HG03097 (cell line): ENCODE data around the gene ARMC8.

Experiments
- ATAC-seq: cut with Tn5 transposase; IDR thresholded peaks from one replicate; pipeline ENCODE4 v1.9.1; 2021; ENCODE audit not compliant: unreplicated experiment, low FRiP score

The ARMC8 gene

DNA sequence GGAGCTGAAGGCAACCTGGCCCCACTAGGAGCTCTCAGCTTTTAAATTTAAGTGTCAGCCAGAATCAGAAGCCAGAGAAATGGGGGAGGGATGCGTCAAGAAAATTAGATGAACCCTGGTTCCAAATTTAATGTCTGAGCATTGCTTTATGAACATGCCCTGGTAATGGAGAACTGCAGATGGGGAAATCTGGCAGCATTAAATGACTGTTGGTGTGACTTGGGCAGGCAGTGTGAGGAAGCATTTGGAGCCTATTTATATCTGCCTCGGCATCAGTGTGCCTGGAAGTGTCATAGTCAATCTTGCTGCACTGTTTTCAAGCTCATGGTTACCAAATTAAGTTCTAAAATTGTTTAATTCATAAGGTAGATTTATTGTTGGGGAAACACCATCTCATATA, 113.5 kb downstream of the ARMC8 start:
- no peak for ATAC-seq

DNA sequence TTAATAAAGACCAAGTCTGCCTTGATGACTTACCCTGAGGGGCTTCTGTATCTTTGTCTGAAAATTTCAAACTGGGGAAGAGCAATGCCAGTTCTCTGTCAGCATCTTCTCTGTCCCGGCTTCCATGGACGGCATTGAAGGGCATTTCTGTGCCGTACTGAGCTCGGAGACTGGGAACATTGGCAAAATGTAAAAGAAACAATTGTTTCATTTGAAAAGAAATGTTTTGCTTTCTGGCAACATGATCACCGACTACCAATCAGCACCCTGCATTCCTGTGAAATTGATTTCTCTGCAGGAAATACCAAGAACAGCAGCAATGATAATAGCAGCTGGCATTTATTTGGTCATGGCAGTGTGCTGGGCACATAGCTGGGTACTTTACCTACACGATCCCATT, 116.4 kb downstream of the ARMC8 start:
- ATAC-seq: no peak

DNA sequence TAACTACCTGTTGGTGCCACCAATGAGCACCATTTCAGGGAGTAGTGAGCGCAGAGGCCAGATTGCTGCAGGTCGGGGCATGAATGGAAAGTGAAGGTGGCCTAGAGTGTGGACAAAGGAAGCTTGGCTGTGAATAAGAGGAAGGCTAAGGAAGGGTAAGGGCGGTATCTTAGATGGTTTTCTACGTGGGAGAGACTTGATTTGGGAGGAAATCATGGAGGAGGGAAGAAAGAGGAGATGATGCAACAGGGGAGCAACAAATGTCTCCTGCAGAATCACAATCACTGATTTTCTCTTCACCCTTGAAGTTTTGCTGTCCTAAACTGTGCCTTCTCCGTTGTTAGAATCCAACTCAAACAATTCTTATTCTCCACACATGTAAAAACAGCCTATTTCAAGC, 120.8 kb downstream of the ARMC8 start:
- no peak for ATAC-seq

DNA sequence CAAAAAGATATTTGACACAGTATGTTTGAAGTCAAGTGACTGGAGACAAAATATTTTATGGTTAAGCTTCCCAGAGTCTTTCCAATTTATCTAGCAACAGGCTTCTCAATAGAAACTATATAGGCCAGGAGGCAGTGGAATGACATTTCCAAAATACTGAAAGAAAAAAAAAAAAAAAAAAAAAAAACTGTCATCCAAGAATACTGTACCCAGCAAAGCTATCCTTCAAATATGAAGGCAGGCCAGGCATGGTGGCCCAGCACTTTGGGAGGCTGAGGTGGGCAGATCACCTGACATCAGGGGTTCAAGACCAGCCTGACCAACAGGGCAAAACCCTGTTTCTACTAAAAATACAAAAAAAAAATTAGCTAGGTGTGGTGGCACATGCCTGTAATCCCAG, 121.7 kb downstream of the ARMC8 start:
- ATAC-seq: no peak

DNA sequence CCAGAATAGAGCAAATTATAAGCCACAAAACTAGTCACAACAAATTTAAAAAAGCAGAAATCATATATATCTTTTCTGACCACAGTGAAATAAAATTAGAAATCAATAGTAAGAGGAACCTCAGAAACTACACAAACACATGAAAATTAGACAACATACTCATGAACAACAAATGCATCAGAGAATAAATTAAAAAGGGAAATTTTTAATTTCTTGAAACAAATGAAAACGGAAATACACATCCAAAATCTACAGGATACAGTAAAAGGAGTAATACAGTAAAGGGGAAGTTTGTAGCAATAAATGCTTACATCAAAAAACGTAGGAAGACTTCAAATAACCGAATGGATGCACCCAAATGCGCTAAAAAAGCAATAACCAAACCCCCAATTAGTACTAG, 123.4 kb downstream of the ARMC8 start:
- no peak for ATAC-seq

DNA sequence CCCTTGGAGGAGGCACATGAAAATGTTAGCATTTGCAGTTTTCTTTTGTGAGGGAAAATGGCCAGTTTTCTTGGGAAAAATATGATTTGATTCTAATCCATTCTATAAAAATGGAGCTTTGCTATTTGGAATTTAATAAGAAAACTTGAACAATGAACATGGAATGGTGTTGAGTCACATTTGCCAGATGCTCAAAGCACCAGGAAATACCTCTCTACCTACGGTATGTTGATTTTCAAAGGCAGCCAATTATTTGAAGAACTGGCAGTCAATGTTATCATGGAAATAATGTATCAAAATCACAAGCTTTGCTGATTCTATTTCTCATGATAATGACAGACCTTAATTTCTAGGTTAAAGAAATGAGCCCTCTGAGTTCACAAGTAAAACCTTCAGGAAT, 127.7 kb downstream of the ARMC8 start:
- no peak for ATAC-seq

DNA sequence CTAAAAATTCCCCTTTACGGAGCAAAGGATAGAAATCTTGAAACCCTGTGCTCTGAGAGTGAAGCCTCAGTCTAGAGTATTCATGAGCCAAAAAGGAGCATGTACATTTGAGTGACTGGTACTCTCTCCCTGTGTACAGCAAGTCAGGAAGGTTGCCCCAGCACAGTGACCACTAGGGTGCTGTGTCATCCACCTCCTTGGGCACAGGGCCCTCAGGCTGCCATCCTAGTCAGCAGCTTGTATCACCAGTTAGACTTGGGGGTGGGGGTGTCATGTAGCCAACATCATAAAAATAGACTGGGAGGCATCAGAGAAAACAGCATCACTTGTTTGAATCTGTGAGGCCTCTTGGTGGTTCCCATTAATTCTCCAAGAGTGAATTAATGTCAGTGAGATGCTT, 130.6 kb downstream of the ARMC8 start:
- ATAC-seq: no peak

DNA sequence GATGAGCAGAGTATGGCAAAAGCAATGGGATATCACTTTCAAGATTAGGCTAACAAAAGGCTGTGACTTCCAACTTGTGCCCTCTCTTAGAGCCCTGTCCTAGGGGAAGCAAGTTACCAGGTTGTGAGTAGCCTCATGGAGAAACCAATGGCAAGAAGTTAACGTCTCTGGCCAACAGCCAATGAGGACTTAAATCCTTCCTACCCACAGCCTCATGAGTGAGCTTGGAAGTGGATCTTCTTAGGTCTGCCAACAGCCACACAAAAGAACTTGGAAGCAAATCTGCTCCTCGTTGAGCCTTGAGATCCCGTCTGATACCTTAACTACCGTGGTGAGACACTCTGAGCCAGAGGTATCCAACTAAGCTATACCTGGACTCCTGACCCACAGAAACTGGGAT, 136.9 kb downstream of the ARMC8 start:
- no peak for ATAC-seq

DNA sequence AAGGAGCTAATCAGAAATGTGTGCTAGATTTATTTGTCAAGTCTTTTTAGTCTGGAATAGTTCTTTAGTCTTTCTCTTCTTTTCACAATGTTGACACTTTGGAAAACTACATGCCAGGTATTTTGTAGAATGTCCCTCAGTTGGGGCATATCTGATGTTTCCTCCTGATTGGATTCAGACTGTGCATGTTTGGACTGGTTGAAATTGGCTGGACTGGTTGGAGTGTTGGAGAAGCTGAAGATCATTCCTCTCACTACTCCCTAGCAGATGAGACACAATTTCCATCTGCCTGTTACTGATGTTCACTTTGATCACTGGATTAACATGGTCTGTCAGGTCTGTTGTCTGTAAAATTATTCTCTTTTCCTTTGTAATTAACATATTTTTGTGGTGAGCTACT, 138.9 kb downstream of the ARMC8 start:
- ATAC-seq: no peak

DNA sequence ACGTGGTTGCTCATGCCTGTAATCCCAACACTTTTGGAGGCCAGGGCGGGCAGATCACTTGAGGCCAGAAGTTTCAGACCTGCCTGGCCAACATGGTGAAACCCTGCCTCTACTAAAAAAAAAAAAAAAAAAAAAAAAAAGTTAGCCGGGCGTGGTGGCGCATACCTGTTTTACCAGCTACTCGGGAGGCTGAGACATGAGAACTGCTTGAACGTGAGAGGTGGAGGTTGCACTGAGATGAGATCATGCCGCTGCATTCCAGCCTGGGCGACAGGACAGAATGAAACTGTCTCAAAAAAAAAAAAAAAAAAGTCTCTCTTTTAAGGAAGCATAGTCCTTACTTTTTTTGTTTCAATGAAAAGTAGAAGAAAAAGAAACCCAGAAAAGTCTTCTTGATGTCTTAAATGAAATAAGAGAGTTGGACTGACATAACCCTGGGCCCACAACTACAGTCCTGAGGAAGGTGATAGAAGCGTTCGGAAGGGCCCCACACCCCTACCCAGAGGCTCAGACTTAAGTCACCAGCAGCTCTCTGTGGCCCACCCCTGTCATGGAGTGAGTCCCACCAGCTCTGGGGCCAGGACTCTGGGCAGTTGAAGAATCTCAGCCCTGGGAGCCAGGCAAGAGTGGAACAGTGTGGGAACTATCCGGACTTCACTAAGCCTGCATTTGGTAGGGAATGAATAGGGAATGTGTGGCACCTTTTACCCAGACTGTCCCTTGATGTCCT, 139.9 kb downstream of the ARMC8 start:
- no peak for ATAC-seq

DNA sequence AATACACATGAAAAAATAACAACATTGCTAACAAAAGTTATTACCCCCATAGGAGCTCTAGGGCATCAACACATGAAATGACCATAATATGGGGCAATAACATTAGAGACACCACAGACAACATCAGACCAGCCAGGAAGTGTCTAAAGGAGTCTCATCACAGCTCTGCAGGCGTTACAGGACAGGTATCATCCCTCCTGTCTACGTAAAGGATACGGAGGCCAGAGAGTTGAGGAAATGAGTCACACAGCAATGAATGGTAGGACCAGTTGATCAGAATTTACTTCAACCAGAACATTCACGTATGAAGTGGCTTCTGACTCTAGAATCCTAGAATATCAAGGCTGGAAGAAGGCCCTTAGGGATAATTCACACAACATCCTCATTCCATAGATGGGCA, 140.7 kb downstream of the ARMC8 start:
- no peak for ATAC-seq

DNA sequence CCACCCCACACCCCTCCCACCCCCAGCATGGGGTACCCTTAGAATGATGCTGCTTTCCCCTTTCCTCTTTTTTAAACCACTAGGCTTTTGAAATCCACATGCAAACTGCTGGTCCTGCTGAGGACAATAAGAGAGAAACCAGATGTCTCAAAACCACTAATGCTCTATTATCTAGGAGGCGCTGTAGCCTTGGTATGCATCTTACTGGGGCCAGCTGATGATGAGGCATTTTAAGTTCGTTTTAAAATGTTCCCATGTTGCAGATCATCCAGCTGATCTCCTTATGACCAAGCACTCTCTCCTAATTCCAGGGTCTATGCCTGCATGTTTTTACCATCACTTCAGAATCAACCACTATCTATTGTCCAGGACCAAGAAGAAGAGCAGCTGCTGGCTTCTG, 141.2 kb downstream of the ARMC8 start:
- ATAC-seq: no peak

DNA sequence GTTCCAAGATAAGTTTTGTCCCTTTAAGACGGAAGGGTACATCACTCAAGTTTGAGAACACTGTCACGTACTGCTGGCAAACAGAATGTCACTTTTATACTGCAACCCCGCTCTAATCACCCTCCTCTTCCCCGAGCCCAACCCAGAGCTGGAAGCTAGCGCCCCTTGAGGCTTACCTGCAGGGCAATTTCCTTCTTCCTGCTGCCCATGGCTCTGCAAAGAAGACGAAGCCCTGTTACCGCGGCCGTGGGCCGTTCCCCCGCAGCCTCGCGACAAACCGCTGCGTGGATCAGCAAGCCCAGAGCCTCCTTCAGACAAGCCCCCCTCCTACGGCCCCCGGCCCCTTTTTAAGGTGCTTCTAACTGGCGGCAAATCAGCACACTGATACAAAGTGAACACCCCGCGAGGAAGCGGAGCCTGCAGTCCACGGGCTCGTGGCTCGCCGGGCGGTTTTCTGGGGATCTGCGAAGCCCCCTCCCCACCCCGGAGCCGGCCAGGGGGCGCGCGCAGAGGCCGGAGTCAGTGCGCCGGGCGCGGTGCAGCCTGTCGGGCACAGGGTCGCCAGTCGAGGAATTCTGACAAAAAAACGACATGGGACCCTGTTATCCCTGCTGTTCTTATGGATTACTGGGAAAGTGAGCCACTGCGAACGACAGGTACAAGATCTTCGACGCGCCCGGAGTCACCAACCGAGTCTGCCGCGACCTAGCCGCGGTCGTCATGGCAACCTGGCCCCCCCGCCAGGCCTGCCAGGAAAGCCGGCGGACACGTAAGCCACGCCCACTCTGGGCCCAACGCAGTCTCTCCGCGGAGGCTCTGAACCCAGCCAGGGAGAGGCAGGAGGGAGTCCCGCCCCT, 142.3 kb downstream of the ARMC8 start, which contains the start of gene NME9:
NME9 (minus strand) TSS at position 725 of the 857 bp plus-strand sequence; CDS start at position 209, 516 bp downstream.
- ATAC-seq: peak; percentile 87

DNA sequence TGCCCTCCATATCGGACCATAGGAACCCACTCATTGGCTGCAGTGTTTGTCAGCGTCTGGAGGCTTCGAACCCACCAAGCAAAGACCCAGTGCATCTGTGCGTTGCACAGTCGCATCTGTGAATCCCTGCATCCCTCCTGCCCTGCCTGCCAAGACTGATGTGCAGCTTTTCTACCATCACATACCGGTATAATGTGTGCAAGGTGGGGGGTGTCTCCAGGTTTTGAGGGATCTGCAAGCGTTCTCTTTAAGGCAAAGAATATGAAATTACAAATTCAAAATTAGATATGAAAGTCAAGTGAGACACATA, 142.8 kb downstream of the ARMC8 start:
- no peak for ATAC-seq

DNA sequence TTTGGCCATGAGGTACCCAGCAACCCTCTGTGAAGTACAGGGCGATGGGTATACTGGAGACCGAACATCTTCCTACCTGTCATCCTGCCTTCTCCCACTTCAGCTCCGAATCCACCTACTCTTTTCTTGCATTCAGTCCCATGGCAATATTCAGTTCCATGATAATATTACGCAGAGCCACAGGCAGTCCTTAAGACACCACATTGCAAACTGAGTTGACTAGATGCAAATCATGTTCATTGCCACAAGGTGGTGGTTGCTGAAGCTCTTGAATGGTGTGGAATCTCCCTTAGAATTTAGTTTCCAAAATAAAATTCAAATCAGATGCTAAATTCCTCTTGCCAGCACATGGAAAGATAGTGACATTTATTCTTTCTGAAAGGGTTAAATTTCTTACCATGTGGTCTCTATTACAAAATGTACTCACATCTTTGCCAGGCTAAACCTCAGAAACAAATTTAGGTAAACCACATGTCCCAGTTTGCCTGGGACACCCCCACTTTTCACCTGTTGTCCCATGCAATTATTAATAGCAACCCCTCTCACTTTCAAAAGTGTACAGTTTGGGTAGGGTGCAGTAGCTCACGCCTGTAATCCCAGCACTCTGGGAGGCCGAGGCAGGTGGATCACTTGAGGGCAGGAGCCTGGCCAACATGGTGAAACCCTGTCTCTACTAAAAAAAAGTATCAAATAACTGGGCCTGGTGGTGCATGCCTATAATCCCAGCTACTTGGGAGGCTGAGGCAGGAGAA, 144.2 kb downstream of the ARMC8 start:
- no peak for ATAC-seq

DNA sequence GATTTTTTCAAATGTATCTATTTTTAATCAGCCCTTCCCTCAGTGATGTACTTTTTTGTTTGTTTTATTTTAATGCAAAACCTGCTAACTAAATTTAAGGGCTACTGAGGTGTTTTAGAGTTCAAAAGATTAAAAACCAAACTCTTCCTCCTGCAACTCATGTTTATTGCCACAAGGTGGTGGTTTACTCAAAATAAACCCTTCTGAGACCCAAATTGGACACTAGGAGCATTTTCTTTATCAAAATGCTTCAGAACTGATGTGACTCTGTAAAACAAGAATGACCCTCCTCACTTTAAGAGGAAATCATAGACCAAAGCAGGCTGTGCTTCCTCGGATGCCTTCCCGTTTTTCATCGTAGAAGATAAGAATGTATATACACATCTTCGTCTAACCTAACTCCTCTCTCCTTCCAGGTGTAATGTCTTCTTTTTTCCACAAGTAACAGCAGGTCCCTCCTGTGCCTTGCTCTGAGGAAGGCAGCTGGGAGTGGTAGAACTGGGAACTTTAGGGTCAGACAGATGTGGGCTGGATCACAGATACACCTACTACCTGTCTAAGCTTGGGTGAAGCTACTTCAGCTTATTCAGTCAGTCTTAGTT, 145.5 kb downstream of the ARMC8 start:
- no peak for ATAC-seq

DNA sequence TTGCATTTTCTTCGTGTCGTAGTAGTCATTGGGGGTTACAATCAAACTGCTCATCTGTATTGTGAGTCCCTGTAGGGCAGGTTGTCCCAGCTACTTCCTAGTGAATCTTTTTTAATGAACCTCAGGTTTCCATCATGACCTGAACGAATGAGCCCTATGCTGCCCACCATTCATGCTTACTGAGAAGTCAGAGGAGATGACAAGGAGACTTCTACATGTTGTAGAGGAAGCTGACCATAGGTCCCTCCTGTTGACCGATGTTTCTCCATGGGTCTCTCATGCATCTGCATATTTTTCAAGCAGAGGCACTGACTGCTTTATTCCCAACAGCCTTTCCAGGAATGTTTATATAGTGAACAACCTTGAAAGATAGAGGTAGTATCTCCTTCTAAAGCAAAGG, 147.5 kb downstream of the ARMC8 start:
- ATAC-seq: no peak

DNA sequence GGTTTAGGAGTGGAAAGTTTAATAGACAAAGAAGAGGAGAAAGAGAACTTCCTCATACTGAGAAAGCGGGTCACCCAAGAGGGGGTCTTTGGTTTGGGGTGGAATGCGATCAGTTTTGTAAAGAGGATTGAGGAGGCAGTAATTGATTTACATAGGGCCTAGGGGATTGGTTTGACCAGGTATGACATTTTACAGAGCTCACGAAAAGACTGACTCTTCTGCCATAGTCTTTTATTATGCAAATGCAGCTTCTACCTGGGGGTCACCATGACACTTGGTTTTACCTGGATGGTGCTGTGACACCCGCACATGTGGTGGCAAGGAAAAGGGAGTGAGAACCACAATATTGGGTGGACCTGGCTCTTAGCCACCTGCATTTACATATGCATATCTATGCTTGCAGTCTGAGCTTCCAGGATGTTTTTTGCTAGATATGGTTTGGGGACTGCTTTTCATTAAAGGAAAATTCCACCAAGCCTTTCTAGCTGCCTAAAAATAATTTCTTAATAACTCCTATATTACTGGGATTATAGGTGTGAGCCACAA, 149.4 kb downstream of the ARMC8 start:
- ATAC-seq: no peak

DNA sequence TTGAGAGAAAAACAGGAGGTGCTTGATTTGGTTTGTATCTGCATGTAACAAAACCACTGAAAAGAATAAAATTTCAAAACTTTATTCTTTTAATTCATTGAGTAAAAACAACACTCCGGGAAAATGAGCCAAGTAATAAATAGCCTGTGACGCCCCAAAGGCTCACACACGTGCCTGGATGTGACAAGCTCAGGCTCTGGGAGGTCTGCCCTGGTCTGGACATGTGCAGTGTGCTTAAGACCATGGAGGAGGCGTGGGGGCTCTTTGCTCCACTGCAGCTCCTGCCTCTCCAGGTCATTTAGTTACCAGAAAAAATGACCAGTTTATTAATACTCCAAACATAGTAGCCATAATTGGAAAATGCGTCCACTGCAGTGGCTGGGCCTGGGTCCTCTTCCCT, 151.1 kb downstream of the ARMC8 start:
- no peak for ATAC-seq

DNA sequence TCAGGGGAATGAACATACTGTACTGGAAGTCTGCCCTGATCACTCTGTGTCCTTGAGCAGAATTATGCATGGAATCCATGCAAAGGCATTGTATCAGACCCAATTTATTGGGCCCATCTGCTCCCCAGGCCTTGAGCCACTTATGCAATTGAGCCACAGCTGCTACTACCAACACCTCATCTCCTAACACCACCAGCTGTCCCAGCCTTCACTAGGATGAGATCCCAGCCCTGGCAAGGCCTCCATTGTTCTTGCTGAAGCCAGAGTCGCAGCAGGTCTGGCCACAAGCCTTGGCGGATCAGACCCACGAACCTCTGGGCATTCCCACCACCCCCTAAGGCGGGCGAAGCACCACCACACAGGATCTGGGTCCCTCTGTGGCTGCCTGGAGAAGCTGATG, 151.7 kb downstream of the ARMC8 start:
- ATAC-seq: no peak

DNA sequence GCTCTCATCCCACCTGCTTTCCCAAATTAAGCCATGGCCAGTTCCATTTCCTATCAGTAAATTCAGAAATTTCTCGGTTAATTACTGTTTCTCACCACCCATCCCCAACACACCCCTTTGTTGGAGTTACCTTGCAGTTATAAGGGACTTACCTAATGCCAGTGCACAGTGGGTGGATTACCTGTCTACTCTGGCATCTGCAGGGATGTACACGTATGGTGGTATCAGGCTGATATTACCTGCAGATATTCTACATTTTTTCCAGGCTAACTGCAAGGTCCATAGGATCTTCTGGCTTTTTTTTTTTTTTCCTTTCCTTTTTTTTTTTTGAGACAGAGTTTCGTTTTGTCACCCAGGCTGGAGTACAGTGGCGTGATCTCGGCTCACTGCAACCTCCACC, 153.4 kb downstream of the ARMC8 start:
- no peak for ATAC-seq
